GM10248 (cell line): ENCODE results near the gene ABCD4.

Source experiments
- CTCF ChIA-PET: fragments of 300-600 bp; sonication (Branson Sonifier 250); formaldehyde crosslinking; extraction: SDS; loops from one replicate; lab custom pipeline; 2021; ENCODE audit warnings: antibody characterized with exemption; lab: Yijun Ruan, JAX
- POLR2A ChIA-PET: fragments of 350-650 bp; sonication (Branson Sonifier 250); formaldehyde crosslinking; extraction: SDS; loops from one replicate; lab custom pipeline; 2020; ENCODE audit warnings: antibody characterized with exemption; lab: Yijun Ruan, JAX
- DNase-seq: peaks from one replicate; pipeline ENCODE4 v3.0.0; 2012; ENCODE audit errors: extremely low spot score
- TF ChIP-seq, protein P1 (sequence below): IDR thresholded peaks from 2 replicates; pipeline ENCODE4 v1.5.1; 2012; ENCODE audit warnings: mild to moderate bottlenecking, low read depth; ENCODE audit errors: extremely low read depth, missing control alignments, control extremely low read depth

ABCD4 gene

DNA sequence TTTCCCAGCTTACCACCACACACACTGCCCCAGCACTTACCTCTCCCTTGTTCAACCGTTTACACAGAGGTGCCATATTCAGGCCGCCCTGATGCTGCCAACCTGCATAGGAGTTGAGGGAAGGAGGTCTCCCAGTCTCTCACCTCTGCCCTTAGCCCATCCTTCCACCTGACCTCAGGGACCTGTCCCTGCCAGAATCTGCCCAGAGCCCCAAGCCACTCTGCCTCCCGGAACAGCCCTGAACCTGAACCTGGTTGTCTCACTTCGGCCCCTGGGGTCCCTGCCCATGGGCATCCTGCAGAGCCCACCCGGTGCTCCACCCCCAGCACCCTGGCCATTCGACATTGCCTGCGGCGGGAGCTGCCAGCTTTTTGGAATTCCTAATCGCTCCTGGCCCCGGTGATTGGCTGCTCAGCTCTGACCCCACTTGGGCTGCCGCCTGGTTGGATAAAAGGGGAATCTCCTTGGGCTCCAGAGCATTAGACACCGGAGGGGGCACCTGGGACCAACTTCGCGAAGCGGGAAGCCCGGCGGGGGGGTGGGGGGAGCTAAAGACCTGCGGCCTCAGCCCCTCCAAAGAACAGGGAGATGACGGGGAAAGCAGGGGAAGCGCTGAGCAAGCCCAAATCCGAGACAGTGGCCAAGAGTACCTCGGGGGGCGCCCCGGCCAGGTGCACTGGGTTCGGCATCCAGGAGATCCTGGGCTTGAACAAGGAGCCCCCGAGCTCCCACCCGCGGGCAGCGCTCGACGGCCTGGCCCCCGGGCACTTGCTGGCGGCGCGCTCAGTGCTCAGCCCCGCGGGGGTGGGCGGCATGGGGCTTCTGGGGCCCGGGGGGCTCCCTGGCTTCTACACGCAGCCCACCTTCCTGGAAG, 63.5 kb downstream of the ABCD4 start, which contains the start of gene VSX2:
Gene VSX2 (plus strand): TSS at position 476 of the 874 bp plus-strand sequence. CDS start 113 bp downstream, at position 589.
- ChIA-PET POLR2A (no interaction called here), CTCF (interaction anchor here (1.0 to 3.0 kb wide), 4 partner anchors 10 to 18 kb away, joined by 3 to 13 read pairs (median 8); no protein-coding TSS in a partner anchor)
- no peak for DNase-seq
- TF ChIP-seq, protein P1, sequence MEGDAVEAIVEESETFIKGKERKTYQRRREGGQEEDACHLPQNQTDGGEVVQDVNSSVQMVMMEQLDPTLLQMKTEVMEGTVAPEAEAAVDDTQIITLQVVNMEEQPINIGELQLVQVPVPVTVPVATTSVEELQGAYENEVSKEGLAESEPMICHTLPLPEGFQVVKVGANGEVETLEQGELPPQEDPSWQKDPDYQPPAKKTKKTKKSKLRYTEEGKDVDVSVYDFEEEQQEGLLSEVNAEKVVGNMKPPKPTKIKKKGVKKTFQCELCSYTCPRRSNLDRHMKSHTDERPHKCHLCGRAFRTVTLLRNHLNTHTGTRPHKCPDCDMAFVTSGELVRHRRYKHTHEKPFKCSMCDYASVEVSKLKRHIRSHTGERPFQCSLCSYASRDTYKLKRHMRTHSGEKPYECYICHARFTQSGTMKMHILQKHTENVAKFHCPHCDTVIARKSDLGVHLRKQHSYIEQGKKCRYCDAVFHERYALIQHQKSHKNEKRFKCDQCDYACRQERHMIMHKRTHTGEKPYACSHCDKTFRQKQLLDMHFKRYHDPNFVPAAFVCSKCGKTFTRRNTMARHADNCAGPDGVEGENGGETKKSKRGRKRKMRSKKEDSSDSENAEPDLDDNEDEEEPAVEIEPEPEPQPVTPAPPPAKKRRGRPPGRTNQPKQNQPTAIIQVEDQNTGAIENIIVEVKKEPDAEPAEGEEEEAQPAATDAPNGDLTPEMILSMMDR = no peak

DNA sequence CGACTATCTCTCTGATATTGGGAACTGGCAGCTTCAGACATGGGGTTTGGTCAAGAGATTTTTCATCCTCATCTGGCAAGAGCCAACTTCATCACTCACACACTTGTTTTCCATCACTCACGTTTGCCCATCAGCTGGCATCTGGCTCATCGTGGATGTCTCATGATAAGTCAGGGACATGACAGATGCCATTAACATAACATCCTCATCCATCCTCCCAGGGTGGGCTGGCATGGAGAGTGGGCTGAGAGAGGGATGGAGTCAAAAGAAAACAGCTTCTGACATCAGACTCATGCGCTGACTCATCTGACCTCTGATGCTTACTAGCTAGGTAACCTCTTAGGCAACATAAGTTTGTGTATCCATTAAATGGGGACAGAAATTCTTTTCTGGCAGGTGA, 65.3 kb downstream of the ABCD4 start:
- TF ChIP-seq, protein P1 = no peak

More for the DNA sequence above, 65.3 kb downstream of the ABCD4 start:
- POLR2A ChIA-PET = no interaction called here
- CTCF ChIA-PET = interaction anchor here (0.9 to 3.0 kb wide), 4 partner anchors 12 to 20 kb away, joined by 3 to 13 read pairs (median 7); no protein-coding TSS in a partner anchor
- no peak for DNase-seq
